Measurements from ENCODE around the gene SIAH3. TPM values are rescaled to one million over a fixed set of nuclear protein-coding genes. Genes with fewer than 3 reads are reported as not detected.

Gene SIAH3
- total RNA-seq, 1 donor from 2014 or later = 0.05 TPM

Other genes with a start within 250 kb of the SIAH3 start
- not detected for gene ERICH6B, start 236.0 kb downstream of the SIAH3 start, total RNA-seq
- not detected for gene CBY2, start 149.4 kb downstream of the SIAH3 start, total RNA-seq
- 40.3 TPM for gene ZC3H13, start 201.0 kb upstream of the SIAH3 start, total RNA-seq

Measured in Right ventricle myocardium inferior (tissue), 1 donor.